Mammary epithelial cell (primary cell): ENCODE results near the gene MALSU1.

Experiments used
- CTCF ChIP-seq, 2 donors: IDR thresholded peaks in 1 of 2; conservative IDR thresholded peaks in 1 of 2; 2 replicates each; pipeline ENCODE4 v1.5.1; 2011 to 2012; ENCODE audit warnings: inconsistent platforms in 2 of 2, low read length in 2 of 2, mild to moderate bottlenecking in 2 of 2, control low read depth in 1 of 2, low read depth in 1 of 2; ENCODE audit not compliant: insufficient read depth in 1 of 2; ENCODE audit errors: extremely low read depth in 1 of 2
- EZH2 ChIP-seq: IDR thresholded peaks from 2 replicates; pipeline ENCODE4 v1.6.1; 2012; ENCODE audit warnings: low read length, inconsistent platforms, borderline replicate concordance

DNA sequence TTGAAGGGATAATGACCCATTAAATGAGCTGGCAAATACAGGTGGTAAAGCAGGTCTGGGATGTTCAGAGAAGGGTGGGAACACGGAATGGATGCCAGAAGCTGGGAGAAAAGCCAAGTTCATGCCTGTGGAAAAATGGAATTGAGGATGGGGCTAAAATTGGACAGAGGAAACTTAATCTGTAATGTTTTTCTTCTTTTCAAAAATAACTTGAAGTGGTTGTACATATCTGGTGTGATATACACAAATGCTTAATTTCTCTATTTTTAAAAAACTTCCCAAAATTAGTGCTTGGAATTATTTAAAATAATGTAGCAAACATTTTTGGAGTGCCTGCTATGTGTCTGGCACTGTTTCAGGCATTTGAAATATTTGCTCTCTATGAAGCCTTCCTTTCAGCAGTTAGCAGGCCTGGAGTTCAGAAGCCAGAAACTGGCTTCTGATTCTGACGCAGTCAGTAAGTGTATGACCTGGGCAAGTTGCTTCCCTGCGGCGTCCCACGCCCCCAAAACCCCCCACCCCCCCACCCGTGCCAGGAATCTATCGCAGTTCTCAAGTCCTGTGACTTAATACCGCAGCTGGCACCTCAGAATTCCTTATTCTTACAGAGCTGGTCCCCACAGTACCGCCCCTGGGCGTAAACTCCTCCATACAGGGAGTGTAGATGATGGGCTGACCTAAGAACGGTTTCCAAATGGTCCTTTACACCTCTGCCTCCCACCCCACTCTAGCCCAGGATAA lies 828 bp upstream of the MALSU1 start:
- no peak for TF ChIP-seq CTCF (conservative IDR thresholded peaks at IDR 0.05 in 1 of 2, IDR thresholded peaks at IDR 0.05 in 1 of 2; ENCODE audit: extremely low read depth in 1 of 2, insufficient read depth in 1 of 2, low read depth in 1 of 2, low read length in 2 of 2)
- TF ChIP-seq EZH2 = no peak
